Measurements from ENCODE around the gene CSRNP2. TPM values are rescaled to one million over a fixed set of nuclear protein-coding genes. Genes with fewer than 3 reads are reported as not detected.

Gene CSRNP2
- total and polyA plus RNA-seq, 2 of the 13 experiments (the other 11 are each of a cell fraction or from before 2014, with no cell fraction given), result 4.8 to 7.3 TPM

- TF ChIP-seq FOXA1 (IDR thresholded peaks at IDR 0.05), result no peak
- TF ChIP-seq FOXA1 (CRISPR knock-in tag; IDR thresholded peaks at IDR 0.05), result no peak
- peak; percentile 54 for TF ChIP-seq CEBPG (CRISPR knock-in tag; IDR thresholded peaks at IDR 0.05)
- TF ChIP-seq CTCF (CRISPR knock-in tag; IDR thresholded peaks at IDR 0.05), result peak; percentile 78
- TF ChIP-seq, protein P1, sequence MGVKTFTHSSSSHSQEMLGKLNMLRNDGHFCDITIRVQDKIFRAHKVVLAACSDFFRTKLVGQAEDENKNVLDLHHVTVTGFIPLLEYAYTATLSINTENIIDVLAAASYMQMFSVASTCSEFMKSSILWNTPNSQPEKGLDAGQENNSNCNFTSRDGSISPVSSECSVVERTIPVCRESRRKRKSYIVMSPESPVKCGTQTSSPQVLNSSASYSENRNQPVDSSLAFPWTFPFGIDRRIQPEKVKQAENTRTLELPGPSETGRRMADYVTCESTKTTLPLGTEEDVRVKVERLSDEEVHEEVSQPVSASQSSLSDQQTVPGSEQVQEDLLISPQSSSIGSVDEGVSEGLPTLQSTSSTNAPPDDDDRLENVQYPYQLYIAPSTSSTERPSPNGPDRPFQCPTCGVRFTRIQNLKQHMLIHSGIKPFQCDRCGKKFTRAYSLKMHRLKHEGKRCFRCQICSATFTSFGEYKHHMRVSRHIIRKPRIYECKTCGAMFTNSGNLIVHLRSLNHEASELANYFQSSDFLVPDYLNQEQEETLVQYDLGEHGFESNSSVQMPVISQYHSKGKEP (CRISPR knock-in tag; IDR thresholded peaks at IDR 0.05), result no peak
- TF ChIP-seq IRF2 (CRISPR knock-in tag; IDR thresholded peaks at IDR 0.05), result peak; percentile 39; the same call in 1 of the 2 replicates
- no peak for TF ChIP-seq MAZ (IDR thresholded peaks at IDR 0.05; ENCODE audit: borderline replicate concordance, low read depth, low read length)
- no peak for TF ChIP-seq MAZ (CRISPR knock-in tag; IDR thresholded peaks at IDR 0.05; ENCODE audit: low read depth)
- no peak for TF ChIP-seq ZNF280D (CRISPR knock-in tag; IDR thresholded peaks at IDR 0.05)
- TF ChIP-seq, protein P2, sequence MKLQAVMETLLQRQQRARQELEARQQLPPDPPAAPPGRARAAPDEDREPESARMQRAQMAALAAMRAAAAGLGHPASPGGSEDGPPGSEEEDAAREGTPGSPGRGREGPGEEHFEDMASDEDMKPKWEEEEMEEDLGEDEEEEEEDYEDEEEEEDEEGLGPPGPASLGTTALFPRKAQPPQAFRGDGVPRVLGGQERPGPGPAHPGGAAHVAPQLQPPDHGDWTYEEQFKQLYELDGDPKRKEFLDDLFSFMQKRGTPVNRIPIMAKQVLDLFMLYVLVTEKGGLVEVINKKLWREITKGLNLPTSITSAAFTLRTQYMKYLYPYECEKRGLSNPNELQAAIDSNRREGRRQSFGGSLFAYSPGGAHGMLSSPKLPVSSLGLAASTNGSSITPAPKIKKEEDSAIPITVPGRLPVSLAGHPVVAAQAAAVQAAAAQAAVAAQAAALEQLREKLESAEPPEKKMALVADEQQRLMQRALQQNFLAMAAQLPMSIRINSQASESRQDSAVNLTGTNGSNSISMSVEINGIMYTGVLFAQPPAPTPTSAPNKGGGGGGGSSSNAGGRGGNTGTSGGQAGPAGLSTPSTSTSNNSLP (IDR thresholded peaks at IDR 0.05; ENCODE audit: low read depth, low read length), result 0 out of 2 replicates have a peak, but pooled peaks have one; percentile 49
- TF ChIP-seq ZNF124 (CRISPR knock-in tag; IDR thresholded peaks at IDR 0.05), result no peak
- TF ChIP-seq SAP130 (CRISPR knock-in tag; IDR thresholded peaks at IDR 0.05; ENCODE audit: low read depth), result peak; percentile 78
- TF ChIP-seq, protein P3, sequence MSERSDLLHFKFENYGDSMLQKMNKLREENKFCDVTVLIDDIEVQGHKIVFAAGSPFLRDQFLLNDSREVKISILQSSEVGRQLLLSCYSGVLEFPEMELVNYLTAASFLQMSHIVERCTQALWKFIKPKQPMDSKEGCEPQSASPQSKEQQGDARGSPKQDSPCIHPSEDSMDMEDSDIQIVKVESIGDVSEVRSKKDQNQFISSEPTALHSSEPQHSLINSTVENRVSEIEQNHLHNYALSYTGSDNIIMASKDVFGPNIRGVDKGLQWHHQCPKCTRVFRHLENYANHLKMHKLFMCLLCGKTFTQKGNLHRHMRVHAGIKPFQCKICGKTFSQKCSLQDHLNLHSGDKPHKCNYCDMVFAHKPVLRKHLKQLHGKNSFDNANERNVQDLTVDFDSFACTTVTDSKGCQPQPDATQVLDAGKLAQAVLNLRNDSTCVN (CRISPR knock-in tag; IDR thresholded peaks at IDR 0.05; ENCODE audit: borderline replicate concordance), result 0 out of 2 replicates have a peak, but pooled peaks have one; percentile 50
- 0 out of 2 replicates have a peak, but pooled peaks have one; percentile 32 for TF ChIP-seq MAX (IDR thresholded peaks at IDR 0.05)
- TF ChIP-seq FOXA3 (CRISPR knock-in tag; IDR thresholded peaks at IDR 0.05), result 0 out of 2 replicates have a peak, but pooled peaks have one; percentile 10
- TF ChIP-seq ZKSCAN8 (CRISPR knock-in tag; IDR thresholded peaks at IDR 0.05; ENCODE audit: borderline replicate concordance), result 0 out of 2 replicates have a peak, but pooled peaks have one; percentile 35
- no peak for TF ChIP-seq ZNF720 (CRISPR knock-in tag; IDR thresholded peaks at IDR 0.05)
- TF ChIP-seq PHB2 (IDR thresholded peaks at IDR 0.05; ENCODE audit: partially characterized antibody), result no peak
- TF ChIP-seq TEAD3 (CRISPR knock-in tag; optimal IDR thresholded peaks at IDR 0.05; ENCODE audit: borderline replicate concordance), result peak; percentile 26
- TF ChIP-seq ZNF83 (CRISPR knock-in tag; IDR thresholded peaks at IDR 0.05; ENCODE audit: borderline replicate concordance), result no peak
- no peak for TF ChIP-seq TP53 (CRISPR knock-in tag; conservative IDR thresholded peaks at IDR 0.05)
Measured at GRCh38 chr12:51028126-51028812, 55.1 kb downstream of the CSRNP2 start (continued).

All from HepG2 (cell line).